Measurements from ENCODE around the gene LEKR1.

Gene LEKR1

GRCh38 chr3:156834962-156835535 is 8.9 kb downstream of the LEKR1 start:
- no peak overlapping the region for H3K4me2 ChIP-seq (ENCODE audit: low read length)
- H3K27ac ChIP-seq (ENCODE audit: low read length), result no peak overlapping the region
- H3K27me3 ChIP-seq (ENCODE audit: low read depth, low read length), result no peaks in the 10 kb centered on the region
- no peaks in the 10 kb centered on the region for H3K9me3 ChIP-seq (ENCODE audit: insufficient read depth, low read length)
- H2AFZ ChIP-seq (ENCODE audit: low read depth, low read length), result no peak overlapping the region
- no peak overlapping the region for H3K4me3 ChIP-seq (ENCODE audit: low read length)
- peaks cover 9% of the 10 kb centered on the region for H3K4me1 ChIP-seq (ENCODE audit: low read length)
- no peaks in the 10 kb centered on the region for H4K20me1 ChIP-seq (ENCODE audit: insufficient read depth, low read length)
- H3K36me3 ChIP-seq (replicated peaks; ENCODE audit: low read depth, low read length), result no peaks in the 10 kb centered on the region
- no peak overlapping the region for H3K9ac ChIP-seq (ENCODE audit: low read length)
- TF ChIP-seq CTCF (IDR thresholded peaks at IDR 0.05; ENCODE audit: low read depth, low read length), result no peak
- no peak for TF ChIP-seq EZH2phosphoT487 (IDR thresholded peaks at IDR 0.05; ENCODE audit: low read depth)
- H3K79me2 ChIP-seq (ENCODE audit: low read length), result no peaks in the 10 kb centered on the region

- H3K4me1 ChIP-seq (ENCODE audit: low read length), result peaks cover 9% of the 10 kb centered on the region
These were observed 10.5 kb downstream of the LEKR1 start for GRCh38 chr3:156836701-156837100.

GRCh38 chr3:156837115-156837514 is 11.0 kb downstream of the LEKR1 start:
- Histone ChIP-seq H3K9me3 (ENCODE audit: insufficient read depth, low read length) (no peaks in the 10 kb centered on the region), H4K20me1 (ENCODE audit: insufficient read depth, low read length) (no peaks in the 10 kb centered on the region), H3K4me1 (ENCODE audit: low read length) (peaks cover 5% of the 10 kb centered on the region), H3K79me2 (ENCODE audit: low read length) (no peaks in the 10 kb centered on the region), H3K27me3 (ENCODE audit: low read depth, low read length) (no peaks in the 10 kb centered on the region), H3K27ac (ENCODE audit: low read length) (no peak overlapping the region), H2AFZ (ENCODE audit: low read depth, low read length) (no peak overlapping the region), H3K36me3 (replicated peaks; ENCODE audit: low read depth, low read length) (no peaks in the 10 kb centered on the region), H3K4me2 (ENCODE audit: low read length) (no peak overlapping the region), H3K4me3 (ENCODE audit: low read length) (no peak overlapping the region), H3K9ac (ENCODE audit: low read length) (no peak overlapping the region)
- no peak for TF ChIP-seq EZH2phosphoT487 (IDR thresholded peaks at IDR 0.05; ENCODE audit: low read depth)
- no peak for TF ChIP-seq CTCF (IDR thresholded peaks at IDR 0.05; ENCODE audit: low read depth, low read length)

More at GRCh38 chr3:156836701-156837100, 10.5 kb downstream of the LEKR1 start:
- TF ChIP-seq CTCF (IDR thresholded peaks at IDR 0.05; ENCODE audit: low read depth, low read length) (no peak), EZH2phosphoT487 (IDR thresholded peaks at IDR 0.05; ENCODE audit: low read depth) (no peak)
- Histone ChIP-seq H3K36me3 (replicated peaks; ENCODE audit: low read depth, low read length) (no peaks in the 10 kb centered on the region), H3K9ac (ENCODE audit: low read length) (no peak overlapping the region), H3K27ac (ENCODE audit: low read length) (no peak overlapping the region), H3K79me2 (ENCODE audit: low read length) (no peaks in the 10 kb centered on the region), H3K4me2 (ENCODE audit: low read length) (no peak overlapping the region), H4K20me1 (ENCODE audit: insufficient read depth, low read length) (no peaks in the 10 kb centered on the region), H3K4me3 (ENCODE audit: low read length) (no peak overlapping the region), H3K9me3 (ENCODE audit: insufficient read depth, low read length) (no peaks in the 10 kb centered on the region), H3K27me3 (ENCODE audit: low read depth, low read length) (no peaks in the 10 kb centered on the region), H2AFZ (ENCODE audit: low read depth, low read length) (no peak overlapping the region)

GRCh38 chr3:156838035-156838434 is 11.9 kb downstream of the LEKR1 start:
- Histone ChIP-seq H3K4me1 (ENCODE audit: low read length) (no peaks in the 10 kb centered on the region), H3K9ac (ENCODE audit: low read length) (no peak overlapping the region), H3K4me2 (ENCODE audit: low read length) (no peak overlapping the region), H3K9me3 (ENCODE audit: insufficient read depth, low read length) (no peaks in the 10 kb centered on the region), H4K20me1 (ENCODE audit: insufficient read depth, low read length) (no peaks in the 10 kb centered on the region), H3K4me3 (ENCODE audit: low read length) (no peak overlapping the region), H3K27me3 (ENCODE audit: low read depth, low read length) (no peaks in the 10 kb centered on the region), H3K79me2 (ENCODE audit: low read length) (no peaks in the 10 kb centered on the region), H3K27ac (ENCODE audit: low read length) (no peak overlapping the region), H3K36me3 (replicated peaks; ENCODE audit: low read depth, low read length) (no peaks in the 10 kb centered on the region), H2AFZ (ENCODE audit: low read depth, low read length) (no peak overlapping the region)
- TF ChIP-seq EZH2phosphoT487 (IDR thresholded peaks at IDR 0.05; ENCODE audit: low read depth) (no peak), CTCF (IDR thresholded peaks at IDR 0.05; ENCODE audit: low read depth, low read length) (no peak)

Measured in OCI-LY3 (cell line).